ENCODE data around the gene ANKRD18B. TPM values are rescaled to one million over a fixed set of nuclear protein-coding genes. Genes with fewer than 3 reads are reported as not detected.
A peak's percentile ranks its signal among the peaks of the same experiment; 100 is the strongest.
"Not testable (repeated sequence)": the region's sequence is repeated elsewhere in the genome, so short reads cannot be mapped to it uniquely, and the experiment has no call there.

ANKRD18B gene
- total and polyA plus RNA-seq, 12 donors = 0.13 to 1.8 (median 0.48) TPM; not detected in 6

DNA sequence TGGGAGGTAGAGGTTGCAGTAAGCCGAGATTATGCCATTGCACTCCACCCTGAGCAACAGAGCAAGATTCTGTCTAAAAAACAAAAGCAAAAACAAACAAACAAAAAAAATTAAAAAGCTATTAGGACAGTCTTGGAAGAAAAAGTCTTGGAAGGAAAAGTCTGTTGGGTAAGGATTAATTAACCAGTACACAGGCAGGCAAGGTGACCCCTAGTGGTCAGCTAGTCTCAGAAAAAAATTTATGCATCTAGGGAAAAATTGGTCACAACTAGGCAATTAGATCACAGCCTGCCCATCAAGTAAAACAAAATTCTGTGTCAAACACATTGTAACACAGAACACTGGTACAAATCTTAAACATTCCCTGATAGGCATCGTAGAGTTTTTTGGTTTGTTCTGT is 6.7 kb upstream of the ANKRD18B start:
- ATAC-seq = no peak
- WGBS, 2 donors = 82 to 91% methylated on average over 2 of the region's 2 CpGs
- no peaks in the 10 kb centered on the region for H3K4me1 ChIP-seq
- no peak overlapping the region for H3K27ac ChIP-seq
- DNase-seq = no peak
- H3K27me3 ChIP-seq = peaks cover 0 to 25% (median 8%) of the 10 kb centered on the region in 7 donors
- H3K9me3 ChIP-seq = peaks cover 0 to 8% (median 0%) of the 10 kb centered on the region in 11 donors
- TF ChIP-seq, protein P1, sequence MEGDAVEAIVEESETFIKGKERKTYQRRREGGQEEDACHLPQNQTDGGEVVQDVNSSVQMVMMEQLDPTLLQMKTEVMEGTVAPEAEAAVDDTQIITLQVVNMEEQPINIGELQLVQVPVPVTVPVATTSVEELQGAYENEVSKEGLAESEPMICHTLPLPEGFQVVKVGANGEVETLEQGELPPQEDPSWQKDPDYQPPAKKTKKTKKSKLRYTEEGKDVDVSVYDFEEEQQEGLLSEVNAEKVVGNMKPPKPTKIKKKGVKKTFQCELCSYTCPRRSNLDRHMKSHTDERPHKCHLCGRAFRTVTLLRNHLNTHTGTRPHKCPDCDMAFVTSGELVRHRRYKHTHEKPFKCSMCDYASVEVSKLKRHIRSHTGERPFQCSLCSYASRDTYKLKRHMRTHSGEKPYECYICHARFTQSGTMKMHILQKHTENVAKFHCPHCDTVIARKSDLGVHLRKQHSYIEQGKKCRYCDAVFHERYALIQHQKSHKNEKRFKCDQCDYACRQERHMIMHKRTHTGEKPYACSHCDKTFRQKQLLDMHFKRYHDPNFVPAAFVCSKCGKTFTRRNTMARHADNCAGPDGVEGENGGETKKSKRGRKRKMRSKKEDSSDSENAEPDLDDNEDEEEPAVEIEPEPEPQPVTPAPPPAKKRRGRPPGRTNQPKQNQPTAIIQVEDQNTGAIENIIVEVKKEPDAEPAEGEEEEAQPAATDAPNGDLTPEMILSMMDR (IDR thresholded peaks at IDR 0.05) = peak; percentile 32 to 70 (median 66)
- H3K36me3 ChIP-seq = no peaks in the 10 kb centered on the region
- no peak overlapping the region for H3K4me3 ChIP-seq
- intact Hi-C loops (cut with DNase I) = loop anchor here in 1 of 10 donors (10.0 kb wide), 1 partner anchor 113 kb away; the partner anchor contains the start of gene AQP7

DNA sequence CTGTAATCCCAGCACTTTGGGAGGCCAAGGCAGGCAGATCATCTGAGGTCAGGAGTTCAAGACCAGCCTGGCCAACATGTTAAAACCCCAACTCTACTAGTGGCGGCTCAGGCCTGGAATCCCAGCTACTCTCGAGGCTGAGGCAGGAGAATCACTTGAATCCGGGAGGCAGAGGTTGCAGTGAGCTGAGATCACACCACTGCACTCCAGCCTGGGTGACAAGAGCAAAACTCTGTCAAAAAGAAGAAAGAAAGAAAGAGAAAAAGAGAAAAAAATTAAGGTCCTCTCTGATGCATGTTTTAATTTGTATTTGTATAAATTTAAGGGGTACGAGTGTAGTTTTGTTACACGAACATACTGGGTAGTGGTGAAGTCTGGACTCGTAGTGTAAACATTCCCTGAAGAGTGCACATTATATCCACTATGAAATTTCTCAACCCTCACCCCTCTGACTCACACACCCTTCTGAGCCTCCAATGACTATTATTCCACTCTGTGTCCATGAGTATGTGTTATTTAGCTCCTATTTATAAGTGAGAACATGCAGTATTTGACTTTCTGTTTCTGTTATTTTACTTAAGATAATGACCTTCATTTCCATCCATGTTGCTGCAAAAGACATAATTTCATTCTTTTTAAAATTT is 6.0 kb upstream of the ANKRD18B start:
- not testable (repeated sequence) for H3K9me3 ChIP-seq, ATAC-seq, H3K4me1 ChIP-seq, H3K27ac ChIP-seq, DNase-seq, H3K4me3 ChIP-seq, H3K36me3 ChIP-seq
- intact Hi-C loops (cut with DNase I) = loop anchor here in 1 of 10 donors (10.0 kb wide), 1 partner anchor 113 kb away; the partner anchor contains the start of gene AQP7
- WGBS, 2 donors = 53 to 56% methylated on average over 6 of the region's 6 CpGs
- H3K27me3 ChIP-seq = peaks cover 0 to 32% (median 14%) of the 10 kb centered on the region in 7 donors

DNA sequence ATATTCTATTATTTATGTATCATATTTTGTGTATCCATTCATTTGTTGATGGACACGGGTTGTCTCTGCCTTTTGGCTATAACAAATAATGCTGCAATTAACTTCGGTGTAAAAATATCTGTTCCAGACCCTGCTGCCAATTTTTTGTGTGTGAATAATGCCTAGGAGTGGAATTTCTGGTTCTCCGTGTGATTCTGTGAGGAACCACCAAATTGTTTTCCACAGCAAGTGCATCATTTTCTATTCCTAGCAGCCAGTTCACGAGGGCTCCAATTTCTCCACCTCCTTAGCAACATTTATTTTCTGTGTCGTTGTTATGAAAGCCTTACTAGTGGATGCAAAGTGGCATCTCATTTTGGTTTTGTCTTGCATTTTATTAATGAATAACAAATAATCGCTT is 2.2 kb upstream of the ANKRD18B start:
- peaks cover 0 to 18% (median 13%) of the 10 kb centered on the region in 9 donors for H3K4me1 ChIP-seq
- H3K9me3 ChIP-seq; ATAC-seq; H3K4me3 ChIP-seq; H3K27ac ChIP-seq; DNase-seq; H3K36me3 ChIP-seq; intact Hi-C loops (cut with DNase I): not testable (repeated sequence)
- WGBS, 2 donors = 68 to 69% methylated on average over 6 of the region's 6 CpGs
- H3K27me3 ChIP-seq = peaks cover 10 to 70% (median 49%) of the 10 kb centered on the region in 7 donors

DNA sequence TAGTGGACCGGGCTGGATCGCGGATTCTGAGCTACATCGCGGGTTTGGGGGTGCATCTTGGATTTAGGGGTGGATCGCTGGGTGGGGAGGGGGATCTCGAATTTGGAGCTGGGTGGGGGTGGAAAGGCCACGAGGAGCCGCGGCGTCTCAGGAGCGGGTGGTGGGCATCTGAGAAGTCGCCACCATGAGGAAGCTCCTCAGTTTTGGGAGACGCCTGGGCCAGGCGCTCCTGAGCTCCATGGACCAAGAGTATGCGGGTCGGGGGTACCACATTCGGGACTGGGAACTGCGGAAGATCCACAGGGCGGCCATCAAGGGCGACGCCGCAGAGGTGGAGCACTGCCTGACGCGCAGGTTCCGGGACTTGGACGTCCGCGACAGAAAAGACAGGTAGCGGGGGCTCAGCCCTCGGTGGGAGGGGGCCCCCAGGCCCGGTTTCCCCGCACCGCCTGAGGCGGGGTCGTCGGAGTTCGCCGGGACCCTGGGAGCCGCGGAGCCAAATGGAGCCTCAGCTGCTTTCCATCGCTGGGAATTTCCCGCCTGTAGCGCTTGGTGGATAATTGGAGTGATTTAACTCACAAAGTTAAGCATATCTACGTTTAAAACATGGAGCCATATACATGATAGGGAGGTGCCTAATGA is 376 bp downstream of the ANKRD18B start:
- Histone ChIP-seq H3K27ac (no peak overlapping the region), H3K36me3 (no peaks in the 10 kb centered on the region), H3K4me3 (peak overlapping the region in 9 of 10 donors; percentile 14 to 51 (median 42)), H3K27me3 (peaks cover 10 to 90% (median 63%) of the 10 kb centered on the region in 7 donors), H3K9me3 (no peaks in the 10 kb centered on the region), H3K4me1 (peaks cover 0 to 18% (median 13%) of the 10 kb centered on the region in 9 donors)
- WGBS, 2 donors = 1 to 2% methylated on average over 44 to 45 of the region's 45 CpGs
- DNase-seq (no peak), ATAC-seq (peak in 6 of 8 donors; percentile 17 to 67 (median 30))
- TF ChIP-seq, protein P1 (IDR thresholded peaks at IDR 0.05) = no peak
- intact Hi-C loops (cut with DNase I) = no loop called here

DNA sequence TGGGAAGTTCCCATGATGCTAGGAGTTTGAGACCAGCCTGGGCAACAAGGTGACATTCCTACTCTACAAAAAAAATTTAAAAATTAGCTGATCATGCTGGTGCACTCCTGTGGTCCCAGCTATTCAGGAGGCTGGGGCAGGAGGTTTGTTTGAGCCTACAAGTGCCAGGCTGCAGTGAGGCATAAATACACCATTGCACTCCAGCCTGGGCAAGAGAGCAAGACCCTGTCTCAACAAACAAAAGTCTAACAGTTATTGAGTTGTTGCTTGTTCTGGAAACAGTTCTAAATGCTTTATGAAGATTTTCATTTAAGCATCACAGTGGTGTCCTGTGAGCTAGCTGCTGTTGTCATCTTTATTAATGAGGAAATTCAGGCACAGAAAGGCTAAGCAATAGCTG is 4.0 kb downstream of the ANKRD18B start:
- H3K9me3 ChIP-seq; H3K4me3 ChIP-seq; ATAC-seq; H3K36me3 ChIP-seq; H3K27ac ChIP-seq; DNase-seq; intact Hi-C loops (cut with DNase I): not testable (repeated sequence)
- peaks cover 10 to 78% (median 52%) of the 10 kb centered on the region in 7 donors for H3K27me3 ChIP-seq
- H3K4me1 ChIP-seq = peaks cover 0 to 18% (median 13%) of the 10 kb centered on the region in 9 donors

DNA sequence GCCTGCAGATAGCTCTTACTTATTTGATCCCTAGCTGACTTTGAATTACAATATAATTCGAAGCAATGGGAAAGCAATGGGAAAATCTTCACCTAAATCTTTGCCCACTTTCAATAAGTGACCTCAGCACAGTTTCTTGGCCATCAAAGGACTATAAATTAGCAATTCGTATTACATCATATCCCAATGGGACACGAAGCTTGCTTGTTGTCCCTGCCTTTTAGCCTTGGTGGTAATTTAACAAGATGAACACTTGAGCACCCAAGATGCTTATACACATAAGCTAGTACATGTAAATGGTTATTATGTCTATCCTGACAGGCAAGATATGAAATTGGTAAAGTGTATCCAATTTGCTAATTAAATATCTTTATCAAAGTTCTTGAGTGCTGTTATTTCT is 9.9 kb downstream of the ANKRD18B start:
- H3K9me3 ChIP-seq; H3K4me1 ChIP-seq; H3K4me3 ChIP-seq; H3K27ac ChIP-seq; intact Hi-C loops (cut with DNase I); ATAC-seq; DNase-seq; H3K36me3 ChIP-seq: not testable (repeated sequence)
- H3K27me3 ChIP-seq = peaks cover 0 to 20% (median 4%) of the 10 kb centered on the region in 7 donors
- WGBS, 2 donors = 62 to 67% methylated on average over 3 of the region's 3 CpGs
